ENCODE results near the gene METTL1.

The METTL1 gene

DNA sequence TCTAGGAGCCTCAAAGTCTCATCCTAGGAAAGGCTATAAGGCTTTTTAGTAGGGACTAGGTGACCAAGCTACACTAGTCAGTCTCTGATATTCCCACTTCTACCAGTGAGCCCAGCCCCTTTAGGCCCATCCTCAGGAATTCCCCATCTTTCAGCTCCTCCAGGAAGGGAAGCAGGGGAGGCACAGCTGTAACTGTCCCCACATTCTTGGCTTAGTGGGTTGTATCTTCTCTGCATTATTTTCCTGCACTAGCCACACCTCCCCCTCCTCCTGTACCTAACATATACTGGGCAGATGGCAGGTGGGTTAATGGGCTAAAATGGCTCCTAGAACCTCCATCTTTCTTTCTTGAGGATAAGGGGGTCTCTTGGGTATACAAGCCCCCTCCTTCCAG, 4.6 kb downstream of the METTL1 start:
- DNase-seq: no peak

- no peak for DNase-seq
Measured at GRCh38 chr12:57766464-57767304, 5.2 kb downstream of the METTL1 start, which contains the start of gene CYP27B1. CYP27B1 (minus strand) TSS chr12:57767078; CDS start chr12:57767041, 37 bp downstream.

- no peak for DNase-seq
Measured at GRCh38 chr12:57765698-57766463, 6.0 kb downstream of the METTL1 start.

DNA sequence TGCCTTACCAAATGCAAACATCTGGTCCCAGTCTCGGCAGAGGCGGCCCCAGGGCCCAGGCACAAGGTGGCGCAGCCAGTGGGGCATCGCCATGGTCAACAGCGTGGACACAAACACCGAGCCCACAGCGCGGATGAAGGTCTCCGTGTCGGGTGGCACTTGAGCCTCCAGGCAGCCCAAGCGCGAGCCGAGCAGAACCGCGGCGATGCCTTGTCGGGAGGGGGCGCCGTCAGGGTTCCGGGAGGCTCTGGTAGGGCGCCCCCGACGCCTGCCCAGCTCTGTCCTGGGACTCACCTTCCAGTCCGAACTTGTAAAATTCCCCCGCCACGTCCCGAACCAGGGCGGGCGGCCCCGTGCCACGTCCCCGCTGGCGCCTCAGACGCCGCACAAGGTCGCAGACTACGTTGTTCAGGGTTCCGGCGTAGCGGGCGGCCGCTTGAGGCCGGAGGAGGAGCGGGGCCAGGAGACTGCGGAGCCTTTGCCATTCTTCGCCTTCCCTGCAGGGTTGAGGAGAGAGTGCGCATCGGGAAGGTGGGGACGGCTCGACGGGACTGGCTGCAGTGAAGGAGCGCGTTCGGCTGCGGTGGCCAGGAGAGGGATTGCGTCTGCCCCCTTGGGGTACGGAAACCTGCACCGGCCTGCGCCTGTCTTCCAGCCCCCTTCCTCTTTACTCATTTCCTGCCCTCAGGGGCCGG, 6.8 kb downstream of the METTL1 start:
- DNase-seq: peak; percentile 53

- DNase-seq: no peak
Measured at GRCh38 chr12:57764662-57765002, 7.3 kb downstream of the METTL1 start.

DNA sequence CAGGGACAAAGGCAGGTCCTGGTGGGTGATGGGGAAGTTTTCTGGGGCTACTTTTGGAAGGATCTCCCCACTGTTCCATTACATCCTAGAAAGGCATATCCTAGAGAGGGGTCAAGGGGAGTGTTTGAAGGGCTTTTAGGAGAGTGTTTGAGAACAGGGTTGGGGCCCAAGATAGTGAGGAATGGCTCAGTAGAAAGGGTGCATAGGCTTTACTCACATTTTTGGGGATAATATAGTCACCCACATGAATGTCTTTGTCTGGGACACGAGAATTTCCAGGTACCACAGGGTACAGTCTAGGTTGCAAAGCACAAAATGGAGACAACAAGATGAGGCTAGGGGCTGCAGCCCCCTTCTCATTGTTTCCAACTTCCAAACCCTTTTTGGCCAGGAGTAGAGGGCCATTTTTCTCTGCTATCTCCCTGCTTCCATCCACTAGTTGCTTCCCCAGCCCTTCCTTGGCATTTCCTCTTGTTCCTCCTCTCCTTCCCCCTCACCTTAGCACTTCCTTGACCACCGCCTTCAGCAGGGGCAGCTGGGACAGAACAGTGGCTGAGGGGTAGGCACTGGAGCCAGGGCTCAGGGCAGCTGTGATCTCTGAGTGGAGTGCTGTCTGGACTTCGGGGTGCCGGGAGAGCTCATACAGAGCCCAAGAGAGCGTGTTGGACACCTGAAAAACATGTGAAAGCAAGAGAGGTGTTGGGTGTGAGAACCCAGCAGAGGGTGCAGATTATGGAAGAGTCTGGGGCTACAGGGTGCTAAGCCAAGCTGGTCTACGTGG, 7.8 kb downstream of the METTL1 start:
- DNase-seq: no peak

- no peak for DNase-seq
Measured at GRCh38 chr12:57762463-57762862, 9.4 kb downstream of the METTL1 start.

GRCh38 chr12:57761391-57761998, 10.4 kb downstream of the METTL1 start:
- no peak for DNase-seq

GRCh38 chr12:57760347-57760982, 11.4 kb downstream of the METTL1 start:
- no peak for DNase-seq

DNA sequence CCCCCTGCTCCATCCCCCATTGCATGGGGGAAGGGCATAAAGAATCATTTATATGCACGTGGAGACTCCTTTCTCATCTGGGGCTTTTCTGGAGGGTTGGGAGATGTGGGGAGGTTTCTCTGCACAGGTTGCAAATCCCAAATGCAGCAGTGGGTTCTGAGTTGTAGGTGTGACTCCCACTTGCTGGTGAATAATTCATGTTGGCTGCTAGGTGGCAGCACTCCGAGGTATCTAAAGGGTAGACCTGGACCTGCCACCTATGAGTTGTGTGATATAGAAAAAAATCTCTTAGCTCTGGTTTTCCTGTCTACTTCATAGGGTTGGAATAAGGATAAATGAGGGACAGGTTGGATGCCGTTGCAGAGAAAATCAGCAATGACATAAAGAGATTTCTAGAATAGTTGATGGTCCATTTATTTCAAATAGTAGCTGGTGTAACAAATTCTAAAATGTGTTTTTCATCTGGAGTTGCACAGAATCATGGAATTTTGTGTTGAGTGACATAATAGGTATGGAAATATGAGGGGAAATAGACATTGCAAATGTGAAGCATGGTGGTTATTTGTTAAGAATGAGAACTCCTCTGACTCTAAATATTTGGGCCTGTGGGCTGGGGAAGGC, 12.4 kb downstream of the METTL1 start:
- DNase-seq: no peak

DNA sequence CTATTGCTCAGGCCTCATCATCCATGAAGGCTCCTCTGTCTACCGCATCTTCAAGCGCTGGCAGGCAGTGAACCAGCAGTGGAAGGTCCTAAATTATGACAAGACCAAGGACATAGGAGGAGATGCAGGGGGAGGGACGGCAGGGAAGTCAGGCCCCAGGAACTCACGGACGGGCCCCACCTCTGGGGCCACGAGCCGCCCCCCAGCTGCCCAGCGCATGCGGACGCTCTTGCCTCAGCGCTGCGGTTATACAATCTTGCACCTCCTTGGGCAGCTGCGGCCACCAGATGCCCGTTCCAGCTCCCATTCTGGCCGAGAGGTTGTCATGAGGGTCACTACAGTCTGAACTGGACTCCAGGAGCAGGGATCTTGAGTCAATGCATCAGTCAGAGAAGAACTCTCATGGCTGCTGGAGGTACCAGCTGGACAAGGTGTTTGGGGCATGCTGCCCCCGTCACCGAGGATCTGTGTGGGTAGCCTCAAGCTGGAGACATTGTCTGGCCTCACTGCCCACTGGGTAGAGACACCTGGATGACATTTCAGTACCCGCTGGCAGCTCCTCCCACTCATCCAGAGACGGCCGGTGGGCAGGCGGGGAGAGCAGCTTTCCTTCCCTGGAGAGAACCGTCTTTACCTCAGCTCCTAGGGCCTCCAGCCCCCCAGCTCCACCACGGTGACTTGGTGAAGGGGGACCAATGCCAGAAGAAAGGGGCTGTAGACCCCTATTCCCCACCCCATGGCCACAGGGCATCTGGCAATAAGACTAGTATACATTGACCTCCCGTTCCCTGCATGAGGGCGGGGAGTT, 13.1 kb downstream of the METTL1 start:
- no peak for DNase-seq

DNA sequence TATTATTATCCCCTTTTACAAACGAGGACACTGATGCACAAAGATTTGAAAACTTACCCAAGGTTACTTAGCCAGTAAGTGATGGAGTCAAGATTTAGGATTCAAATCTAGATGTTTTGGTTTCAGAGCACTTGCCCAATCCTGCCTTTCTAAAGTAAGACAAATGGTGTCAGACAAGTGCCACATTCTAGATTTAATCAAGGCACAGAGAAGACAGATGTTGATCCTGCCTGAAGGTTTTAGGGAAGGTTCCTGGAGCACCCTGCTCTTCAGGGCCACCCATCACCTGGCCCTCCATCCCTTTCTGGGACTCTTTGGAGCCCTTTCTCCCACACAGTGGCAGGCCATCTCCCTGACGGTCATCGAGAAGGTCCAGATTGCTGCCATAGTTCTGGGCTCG, 14.1 kb downstream of the METTL1 start:
- no peak for DNase-seq

DNA sequence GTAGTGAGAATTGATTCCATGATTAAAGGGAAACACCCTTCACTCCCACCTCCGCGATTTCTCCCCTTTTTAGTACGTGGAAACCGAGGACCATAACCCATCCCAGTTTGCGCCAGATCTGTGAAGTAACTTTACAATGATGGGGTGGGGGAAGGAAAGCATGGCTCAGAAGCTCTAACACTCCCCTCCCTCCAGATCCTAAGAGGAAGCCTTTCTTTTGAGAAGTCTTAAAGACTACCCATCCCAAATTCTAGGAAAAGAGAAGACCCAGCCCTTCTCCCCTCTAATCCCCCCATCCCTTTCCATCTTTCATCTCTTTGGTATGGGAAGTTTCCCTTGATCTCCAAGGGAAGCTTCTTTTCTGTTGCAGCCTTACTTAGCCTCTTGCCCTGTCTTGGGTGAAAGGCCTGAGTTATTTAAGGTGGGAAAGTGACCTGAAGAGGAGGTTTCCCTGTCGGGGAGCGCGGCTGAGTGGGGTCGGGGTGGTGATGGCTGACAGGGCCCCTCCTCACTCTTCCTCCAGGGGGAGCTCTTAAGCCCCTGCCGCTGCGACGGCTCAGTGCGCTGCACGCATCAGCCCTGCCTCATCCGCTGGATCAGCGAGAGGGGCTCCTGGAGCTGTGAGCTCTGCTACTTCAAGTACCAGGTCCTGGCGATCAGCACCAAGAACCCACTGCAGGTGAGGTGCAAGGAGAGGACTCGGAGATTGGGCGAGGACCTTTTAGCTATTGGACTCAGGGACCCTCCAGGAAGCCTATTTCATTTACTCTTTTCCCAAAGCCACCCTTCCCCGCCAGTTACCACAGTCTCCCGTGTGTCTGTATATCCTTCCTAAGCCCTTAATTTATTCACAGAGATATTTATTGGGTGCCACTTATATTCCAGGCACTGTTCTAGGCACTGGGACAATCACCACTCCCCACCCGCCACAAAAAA, 15.2 kb downstream of the METTL1 start:
- peak; percentile 58 for DNase-seq

- DNase-seq: peak; percentile 48
Measured at GRCh38 chr12:57755454-57756372, 16.2 kb downstream of the METTL1 start.

GRCh38 chr12:57755194-57755453, 16.8 kb downstream of the METTL1 start:
- DNase-seq: no peak

DNA sequence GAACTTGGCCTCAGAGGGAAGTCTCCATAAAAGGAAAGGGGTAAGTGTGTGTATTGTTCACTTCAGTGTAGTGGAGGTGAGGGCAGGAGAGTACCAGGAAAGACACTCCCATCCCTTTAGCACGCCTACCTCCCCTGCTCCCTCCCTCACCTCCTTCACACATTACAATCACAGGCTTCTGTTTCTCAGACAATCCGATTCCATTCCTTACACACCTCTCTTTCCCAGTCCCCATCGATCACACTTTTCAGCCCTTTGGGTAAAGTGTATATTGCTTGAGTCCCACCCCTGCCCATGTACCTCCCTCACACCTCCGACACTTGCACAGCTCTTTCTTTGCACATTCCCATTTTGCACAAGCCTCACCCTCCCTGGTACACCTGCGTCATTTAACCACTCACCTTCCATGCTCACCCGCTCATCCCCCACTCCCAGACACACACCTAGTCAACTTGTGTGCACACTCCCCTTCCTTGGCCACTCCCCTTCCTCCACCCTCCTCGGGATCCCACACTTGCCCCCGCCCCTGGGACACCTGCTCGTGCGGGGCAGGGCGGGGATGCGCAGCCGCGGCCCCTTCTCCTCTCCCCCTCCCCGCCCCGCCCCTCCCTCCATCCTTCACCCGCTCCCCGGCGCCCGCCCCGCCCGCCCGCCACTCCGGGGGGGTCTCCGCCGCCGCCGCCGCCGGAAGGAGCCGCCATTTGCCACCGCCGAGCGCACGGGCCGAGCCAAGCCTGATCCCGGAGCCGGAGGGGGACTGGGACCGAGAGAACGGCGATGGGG, 17.3 kb downstream of the METTL1 start, which contains the start of gene MARCHF9:
Gene MARCHF9 (plus strand): TSS at position 693 of the 783 bp plus-strand sequence. CDS start 426 bp downstream, outside the sequence.
- peak; percentile 81 for DNase-seq

DNA sequence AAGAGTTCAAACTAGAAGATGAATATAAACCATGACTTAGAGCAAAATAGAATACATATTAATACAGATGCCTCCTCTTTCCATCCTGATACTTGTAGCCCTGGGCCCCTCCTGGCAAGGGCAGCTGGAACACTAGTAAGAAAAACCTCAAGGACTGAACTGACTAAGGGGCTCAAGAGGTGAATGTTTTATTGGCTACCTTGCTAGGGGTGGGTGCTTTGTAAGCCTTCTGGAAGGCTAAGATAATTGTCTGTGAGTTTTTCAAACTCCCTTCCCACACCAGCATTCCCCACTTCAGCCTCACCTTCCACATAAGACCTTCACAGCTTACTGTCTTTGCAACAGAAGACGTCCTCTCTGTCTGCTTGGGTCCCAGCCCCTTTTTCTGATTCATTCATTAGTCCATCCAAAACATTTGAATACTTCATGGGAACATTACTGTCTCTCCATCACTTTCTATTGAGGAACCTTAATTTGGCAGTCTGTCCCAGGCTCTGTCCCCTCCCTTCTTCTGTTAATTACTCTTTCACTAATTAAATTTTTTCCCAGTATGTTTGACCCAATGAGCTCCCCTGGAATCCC, 18.1 kb downstream of the METTL1 start:
- no peak for DNase-seq

Data from T-helper 9 cell (primary cell).